Measurements from ENCODE around the gene NOP14. TPM values are rescaled to one million over a fixed set of nuclear protein-coding genes. Genes with fewer than 3 reads are reported as not detected.

NOP14 gene
- total RNA-seq, 4 donors from 2014 or later = 16.7 to 21.1 (median 18.8) TPM

- no peaks in the 10 kb centered on the region for H3K9me3 ChIP-seq
- no peak for DNase-seq (ENCODE audit: extremely low spot score)
- intact Hi-C loops (cut with DNase I) = no loop called here
Observed at GRCh38 chr4:2950221-2950989, 12.8 kb downstream of the NOP14 start.

DNA sequence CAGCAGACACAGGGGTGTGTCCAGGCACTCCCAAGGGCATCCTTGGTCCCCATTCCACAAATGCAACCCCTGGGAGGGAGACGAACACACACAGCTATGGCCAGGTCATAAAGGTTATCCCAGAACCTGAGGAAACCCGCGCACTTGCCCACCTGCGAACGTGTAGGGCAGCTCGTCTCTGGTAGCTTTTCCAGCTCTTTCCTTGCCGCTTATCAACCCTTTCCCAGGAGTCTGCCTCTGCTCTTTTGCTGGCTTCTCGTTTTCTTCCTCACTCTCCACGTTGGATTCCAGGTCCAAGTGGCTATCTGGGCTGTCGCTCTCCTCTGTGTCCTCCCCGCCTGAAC lies 13.5 kb downstream of the NOP14 start:
- no peak overlapping the region for H3K4me3 ChIP-seq
- H3K27me3 ChIP-seq = no peaks in the 10 kb centered on the region
- peaks cover 73 to 100% (median 100%) of the 10 kb centered on the region in 4 donors for H3K36me3 ChIP-seq
- 91% methylated on average over 11 of the region's 11 CpGs for WGBS
- H3K9me3 ChIP-seq = no peaks in the 10 kb centered on the region
- TF ChIP-seq EP300 (IDR thresholded peaks at IDR 0.05) = no peak
- intact Hi-C loops (cut with DNase I) = no loop called here
- no peak for DNase-seq (ENCODE audit: extremely low spot score)
- H3K4me1 ChIP-seq = no peaks in the 10 kb centered on the region
- no peak overlapping the region for H3K27ac ChIP-seq (replicated peaks in 1 of 4)

More at GRCh38 chr4:2950221-2950989, 12.8 kb downstream of the NOP14 start:
- Histone ChIP-seq H3K36me3 (peaks cover 67 to 100% (median 97%) of the 10 kb centered on the region in 4 donors), H3K27me3 (no peaks in the 10 kb centered on the region), H3K27ac (replicated peaks in 1 of 4) (no peak overlapping the region), H3K4me3 (no peak overlapping the region), H3K4me1 (no peaks in the 10 kb centered on the region)
- 92% methylated on average over 16 of the region's 16 CpGs for WGBS
- TF ChIP-seq CTCF (IDR thresholded peaks at IDR 0.05) (no peak), EP300 (IDR thresholded peaks at IDR 0.05) (no peak), POLR2AphosphoS5 (IDR thresholded peaks at IDR 0.05) (no peak), POLR2A (IDR thresholded peaks at IDR 0.05; ENCODE audit: low read depth) (no peak)

GRCh38 chr4:2948895-2949781 lies 14.1 kb downstream of the NOP14 start:
- Histone ChIP-seq H3K36me3 (peaks cover 79 to 100% (median 100%) of the 10 kb centered on the region in 4 donors), H3K9me3 (no peaks in the 10 kb centered on the region), H3K27me3 (no peaks in the 10 kb centered on the region), H3K4me1 (no peaks in the 10 kb centered on the region), H3K4me3 (no peak overlapping the region), H3K27ac (replicated peaks in 1 of 4) (no peak overlapping the region)
- WGBS = 86% methylated on average over 13 of the region's 14 CpGs
- peak in 2 of 3 experiments; percentile 10 to 39 for TF ChIP-seq CTCF (IDR thresholded peaks at IDR 0.05)
- TF ChIP-seq EP300 (IDR thresholded peaks at IDR 0.05) = no peak
- DNase-seq (ENCODE audit: extremely low spot score) = no peak
- intact Hi-C loops (cut with DNase I) = no loop called here

- no peak for DNase-seq (ENCODE audit: extremely low spot score)
- Histone ChIP-seq H3K27me3 (no peaks in the 10 kb centered on the region), H3K9me3 (no peaks in the 10 kb centered on the region), H3K27ac (replicated peaks in 1 of 4) (no peak overlapping the region), H3K36me3 (peaks cover 82 to 100% (median 100%) of the 10 kb centered on the region in 4 donors), H3K4me3 (no peak overlapping the region), H3K4me1 (no peaks in the 10 kb centered on the region)
- no peak for TF ChIP-seq POLR2AphosphoS5 (IDR thresholded peaks at IDR 0.05)
- no peak for TF ChIP-seq EP300 (IDR thresholded peaks at IDR 0.05)
- TF ChIP-seq CTCF (IDR thresholded peaks at IDR 0.05) = no peak
- TF ChIP-seq POLR2A (IDR thresholded peaks at IDR 0.05; ENCODE audit: low read depth) = no peak
- intact Hi-C loops (cut with DNase I) = no loop called here
- 84% methylated on average over 10 of the region's 11 CpGs for WGBS
Observed at GRCh38 chr4:2947926-2948325, 15.3 kb downstream of the NOP14 start.
